Stimulated activated effector memory CD8-positive, alpha-beta T cell treated with anti-CD3 and anti-CD28 coated beads, Interleukin-12 subunit alpha, Interleukin-12 subunit beta, amount 100 ng/mL, for 72 hours (primary cell): ENCODE data around the gene KIF24.
"Not testable (repeated sequence)": the region's sequence is repeated elsewhere in the genome, so short reads cannot be mapped to it uniquely, and the experiment has no call there.

Source experiments
- ATAC-seq: fragments of 150-1000 bp; cut with Tn5 transposase; 2 replicates; pipeline ENCODE4 v1.10.0; 2021
- DNase-seq, 2 donors: peaks; one replicate each; pipeline ENCODE4 v3.0.0; 2021 to 2022; ENCODE audit warnings: low spot score in 2 of 2
- H3K27ac Mint-ChIP-seq: one replicate; pipeline ENCODE4 v1.8.0; 2022; ENCODE audit warnings: mild to moderate bottlenecking, mixed read lengths
- H3K36me3 Mint-ChIP-seq: one replicate; pipeline ENCODE4 v1.8.0; 2022; ENCODE audit warnings: mild to moderate bottlenecking, mixed read lengths
- H3K4me1 Mint-ChIP-seq: one replicate; pipeline ENCODE4 v1.8.0; 2022; ENCODE audit warnings: mixed read lengths
- H3K4me3 Mint-ChIP-seq: one replicate; pipeline ENCODE4 v1.8.0; 2022; ENCODE audit warnings: mild to moderate bottlenecking, mixed read lengths
- H3K9me3 Mint-ChIP-seq: one replicate; pipeline ENCODE4 v1.8.0; 2022; ENCODE audit warnings: mixed read lengths

KIF24 gene

DNA sequence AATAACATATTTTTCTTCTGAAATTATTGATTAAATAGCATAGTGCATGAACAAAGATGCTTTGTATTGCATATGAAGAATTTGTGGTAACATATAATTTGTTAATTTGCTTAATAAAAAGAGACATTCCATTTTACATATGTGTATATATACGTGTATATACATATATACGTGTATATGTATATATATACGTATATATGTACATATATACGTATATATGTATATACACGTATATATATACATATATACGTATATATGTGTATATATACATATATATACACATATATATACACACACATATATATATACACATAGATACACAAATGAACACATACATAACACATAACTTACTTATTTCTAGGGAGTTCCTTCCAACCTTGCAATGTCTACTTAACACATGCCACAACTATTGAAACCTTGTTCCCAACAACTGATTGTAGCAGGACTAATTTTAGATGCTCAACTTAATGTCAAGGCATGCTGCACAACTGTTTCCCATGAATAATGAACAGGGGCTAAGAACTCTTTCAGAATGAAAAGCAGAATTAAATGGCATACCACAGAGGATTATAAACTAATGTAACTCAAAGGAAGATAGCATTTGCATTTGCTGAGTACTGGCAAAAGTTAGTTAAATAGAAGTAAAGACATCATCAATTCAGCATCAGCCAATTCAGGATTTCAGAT lies 17.4 kb downstream of the KIF24 start:
- H3K36me3 Mint-ChIP-seq: no peaks in the 10 kb centered on the region
- no peaks in the 10 kb centered on the region for H3K4me1 Mint-ChIP-seq
- H3K27ac Mint-ChIP-seq: no peak overlapping the region
- ATAC-seq: no peak
- no peak overlapping the region for H3K4me3 Mint-ChIP-seq
- DNase-seq: no peak
- H3K9me3 Mint-ChIP-seq: no peaks in the 10 kb centered on the region

DNA sequence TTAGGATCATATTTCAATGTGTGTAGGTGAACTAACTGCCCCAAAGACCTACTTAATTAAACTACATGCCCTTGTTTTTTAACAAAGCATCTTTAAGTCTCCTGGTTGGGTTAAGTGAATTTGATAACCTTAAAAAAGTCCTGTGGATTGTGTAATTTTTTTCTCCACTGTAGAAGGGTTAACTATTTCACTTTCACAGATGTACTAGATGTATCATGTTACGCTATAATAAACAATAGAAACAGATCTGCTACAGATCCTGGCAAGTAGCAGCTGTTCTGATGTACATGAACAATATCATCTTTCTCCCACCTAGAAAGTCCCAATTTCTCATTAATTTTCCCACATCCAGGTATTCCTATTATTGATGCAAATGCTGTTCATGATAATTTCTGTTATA lies 18.9 kb downstream of the KIF24 start:
- H3K4me3 Mint-ChIP-seq: no peak overlapping the region
- no peaks in the 10 kb centered on the region for H3K36me3 Mint-ChIP-seq
- H3K9me3 Mint-ChIP-seq: no peaks in the 10 kb centered on the region
- ATAC-seq (no peak), DNase-seq (no peak)
- no peaks in the 10 kb centered on the region for H3K4me1 Mint-ChIP-seq
- H3K27ac Mint-ChIP-seq: no peak overlapping the region

DNA sequence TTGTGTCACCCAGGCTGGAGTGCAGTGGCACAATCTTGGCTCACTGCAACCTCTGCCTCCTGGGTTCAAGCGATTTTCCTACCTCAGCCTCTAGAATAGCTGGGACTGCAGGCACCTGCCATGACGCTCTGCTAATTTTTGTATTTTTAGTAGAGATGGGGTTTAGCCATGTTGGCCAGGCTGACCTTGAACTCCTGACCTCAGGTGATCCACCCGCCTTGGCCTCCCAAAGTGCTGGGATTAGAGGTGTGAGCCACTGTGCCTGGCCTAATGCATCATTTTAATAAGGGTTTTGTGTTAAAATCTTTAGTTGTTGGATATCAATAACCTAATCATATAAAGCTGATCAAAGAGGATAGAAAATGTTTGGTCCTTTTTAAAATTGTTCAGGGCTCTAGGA lies 20.8 kb downstream of the KIF24 start:
- not testable (repeated sequence) for H3K27ac Mint-ChIP-seq, H3K4me3 Mint-ChIP-seq, H3K4me1 Mint-ChIP-seq, H3K36me3 Mint-ChIP-seq, ATAC-seq, DNase-seq, H3K9me3 Mint-ChIP-seq

DNA sequence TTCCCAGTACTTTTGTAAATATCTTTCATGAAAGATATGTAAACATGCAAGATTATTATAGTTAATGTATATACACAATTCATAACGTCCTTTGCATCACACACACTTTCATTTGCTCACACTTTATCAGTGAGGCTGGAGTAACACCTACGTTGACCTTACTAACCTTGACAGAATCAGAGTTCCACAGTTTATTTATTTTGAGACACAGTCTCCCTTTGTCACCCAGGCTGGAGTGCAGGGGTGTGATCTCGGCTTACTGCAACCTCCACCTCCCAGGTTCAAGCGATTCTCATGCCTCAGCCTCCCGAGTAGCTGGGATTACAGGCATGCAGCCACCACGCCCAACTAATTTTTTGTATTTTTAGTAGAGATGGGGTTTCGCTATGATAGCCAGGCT lies 28.0 kb downstream of the KIF24 start:
- H3K4me3 Mint-ChIP-seq, H3K4me1 Mint-ChIP-seq, H3K27ac Mint-ChIP-seq, DNase-seq, H3K9me3 Mint-ChIP-seq, H3K36me3 Mint-ChIP-seq, ATAC-seq: not testable (repeated sequence)

DNA sequence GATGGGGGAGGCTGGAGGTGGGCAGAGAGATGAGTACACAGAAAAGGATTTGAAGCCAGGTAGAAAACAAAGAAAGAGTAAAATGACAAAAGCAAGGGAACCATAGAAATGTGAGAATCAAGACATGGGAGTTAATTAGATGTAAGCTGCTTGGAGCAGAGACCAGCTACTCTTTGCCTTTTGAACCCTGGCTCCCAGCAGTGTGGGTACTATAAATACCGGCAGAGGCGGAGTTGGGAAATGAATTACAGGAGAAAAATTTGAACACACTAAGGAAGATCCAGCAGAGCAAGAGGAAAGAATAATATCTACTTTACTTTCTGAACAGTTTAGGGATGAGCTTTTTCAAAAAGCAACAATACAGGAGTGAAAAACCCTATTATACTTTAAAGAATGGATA lies 36.5 kb downstream of the KIF24 start:
- no peak for DNase-seq
- no peak overlapping the region for H3K27ac Mint-ChIP-seq
- H3K9me3 Mint-ChIP-seq: no peaks in the 10 kb centered on the region
- H3K4me1 Mint-ChIP-seq: no peaks in the 10 kb centered on the region
- no peak for ATAC-seq
- no peak overlapping the region for H3K4me3 Mint-ChIP-seq
- H3K36me3 Mint-ChIP-seq: no peaks in the 10 kb centered on the region

DNA sequence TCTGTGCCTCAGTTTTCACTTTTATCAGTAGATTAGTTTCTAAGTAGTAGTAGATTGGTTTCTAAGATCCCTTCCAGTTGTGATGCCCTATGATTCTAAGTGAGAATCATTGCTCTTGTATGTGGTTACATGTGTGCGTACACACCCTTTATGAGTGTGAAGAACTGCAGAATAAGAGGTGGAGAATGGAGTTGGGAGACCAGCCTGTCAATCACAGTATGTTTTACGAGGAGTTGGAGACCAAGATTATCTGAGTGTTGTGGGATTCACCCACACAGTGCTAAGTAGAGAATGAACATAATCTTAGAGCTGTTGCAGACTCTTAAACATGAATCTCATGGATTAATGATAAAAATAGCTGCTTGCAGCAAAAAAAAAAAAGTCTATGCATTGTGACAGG lies 37.6 kb downstream of the KIF24 start:
- H3K4me1 Mint-ChIP-seq: no peaks in the 10 kb centered on the region
- ATAC-seq (no peak), DNase-seq (no peak)
- no peaks in the 10 kb centered on the region for H3K36me3 Mint-ChIP-seq
- no peak overlapping the region for H3K4me3 Mint-ChIP-seq
- no peaks in the 10 kb centered on the region for H3K9me3 Mint-ChIP-seq
- H3K27ac Mint-ChIP-seq: no peak overlapping the region

DNA sequence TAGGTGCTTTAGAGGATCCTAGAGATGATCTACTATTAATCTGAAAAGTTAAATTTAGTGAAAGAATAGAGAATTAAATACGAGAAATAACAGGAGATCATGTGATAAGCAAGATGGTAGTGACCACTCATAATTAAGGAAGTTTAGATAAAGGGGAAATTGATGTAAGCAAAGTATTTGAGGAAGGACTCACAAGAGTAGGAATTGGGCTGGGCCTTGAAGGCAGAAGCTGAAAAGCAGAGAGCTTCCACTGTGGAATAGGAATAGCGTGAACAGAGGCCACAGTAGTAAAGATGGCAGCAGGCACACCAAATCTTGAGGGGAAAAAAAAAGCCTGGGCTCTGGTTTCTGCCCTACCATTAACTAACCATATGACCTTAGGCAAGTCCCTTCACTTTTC lies 38.0 kb downstream of the KIF24 start:
- no peak for DNase-seq
- no peak for ATAC-seq
- Mint-ChIP-seq H3K36me3 (no peaks in the 10 kb centered on the region), H3K27ac (no peak overlapping the region), H3K4me1 (no peaks in the 10 kb centered on the region), H3K4me3 (no peak overlapping the region), H3K9me3 (no peaks in the 10 kb centered on the region)

DNA sequence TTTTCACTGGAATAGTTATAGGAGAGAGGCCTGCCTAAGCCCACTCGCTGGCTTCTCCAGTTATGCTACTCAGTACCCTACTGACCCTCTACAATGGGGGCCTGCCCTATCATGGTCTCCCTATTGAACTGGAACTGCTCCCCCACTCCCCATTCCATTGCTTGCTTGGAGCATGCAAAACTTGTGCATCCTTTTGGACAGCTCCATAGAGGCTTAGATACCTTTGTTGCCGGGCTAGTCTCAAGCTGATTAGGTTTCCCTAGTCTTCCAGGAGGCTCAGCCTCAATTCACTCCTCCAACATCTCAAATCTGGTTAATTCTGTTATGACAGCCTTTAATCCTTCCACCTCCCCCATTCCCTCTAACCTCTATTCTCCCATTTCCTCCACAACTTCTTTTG lies 39.9 kb downstream of the KIF24 start:
- H3K9me3 Mint-ChIP-seq: no peaks in the 10 kb centered on the region
- no peak for ATAC-seq
- peaks cover 12% of the 10 kb centered on the region for H3K36me3 Mint-ChIP-seq
- no peak for DNase-seq
- H3K27ac Mint-ChIP-seq: no peak overlapping the region
- no peak overlapping the region for H3K4me3 Mint-ChIP-seq
- H3K4me1 Mint-ChIP-seq: no peaks in the 10 kb centered on the region

DNA sequence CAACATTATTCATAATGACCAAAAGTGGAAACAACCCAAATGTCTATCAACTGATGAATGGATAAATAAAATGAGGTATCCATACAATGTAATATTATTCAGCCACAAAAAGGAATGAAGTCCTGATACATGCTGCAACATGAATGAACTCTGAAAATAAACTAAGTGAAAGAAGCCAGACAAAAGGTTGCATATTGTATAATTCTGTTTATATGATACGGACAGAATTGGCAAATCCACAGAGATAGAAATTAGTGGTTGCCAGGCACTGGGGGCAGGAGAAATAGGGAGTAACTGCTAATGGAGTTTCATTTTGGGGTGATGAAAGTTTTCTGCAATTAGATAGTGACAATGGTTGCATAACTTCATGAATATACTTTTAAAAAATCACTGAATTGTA lies 47.0 kb downstream of the KIF24 start:
- ATAC-seq: no peak

DNA sequence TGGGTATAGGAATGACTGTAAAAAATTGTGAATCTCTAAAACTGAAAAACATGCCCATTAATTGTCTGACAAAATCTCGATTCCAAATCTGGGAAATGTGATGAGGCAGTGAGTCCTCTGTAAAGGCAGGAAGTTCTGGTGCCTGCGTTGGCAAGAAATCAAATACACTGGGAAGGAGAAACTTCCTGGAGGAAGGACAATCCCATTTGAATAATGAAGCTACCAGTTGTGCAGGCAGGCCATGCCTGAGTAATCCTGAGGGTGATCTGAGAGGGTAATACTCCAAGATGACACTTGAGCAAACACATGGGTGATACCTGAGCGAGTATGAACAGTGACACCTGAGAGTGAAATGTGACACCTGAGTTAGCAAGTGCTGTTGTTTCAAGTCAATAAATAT lies 49.7 kb downstream of the KIF24 start:
- no peak overlapping the region for H3K27ac Mint-ChIP-seq
- H3K9me3 Mint-ChIP-seq: no peaks in the 10 kb centered on the region
- no peak overlapping the region for H3K4me3 Mint-ChIP-seq
- ATAC-seq: no peak
- H3K4me1 Mint-ChIP-seq: no peaks in the 10 kb centered on the region
- DNase-seq: no peak
- peaks cover 2% of the 10 kb centered on the region for H3K36me3 Mint-ChIP-seq

More for the DNA sequence above, 47.0 kb downstream of the KIF24 start:
- Mint-ChIP-seq H3K4me3 (no peak overlapping the region), H3K9me3 (no peaks in the 10 kb centered on the region), H3K36me3 (peaks cover 12% of the 10 kb centered on the region), H3K4me1 (no peaks in the 10 kb centered on the region), H3K27ac (no peak overlapping the region)
- no peak for DNase-seq
